ENCODE data around the gene PRR27.

Gene PRR27

GRCh38 chr4:70196857-70197256, 42.8 kb downstream of the PRR27 start (continued):
- TF ChIP-seq TCF4 (CRISPR knock-in tag; IDR thresholded peaks at IDR 0.05; ENCODE audit: borderline replicate concordance): no peak
- TF ChIP-seq POU6F1 (CRISPR knock-in tag; IDR thresholded peaks at IDR 0.05; ENCODE audit: borderline replicate concordance, low read depth): no peak
- TF ChIP-seq TOX (CRISPR knock-in tag; IDR thresholded peaks at IDR 0.05; ENCODE audit: borderline replicate concordance): no peak
- no peak for TF ChIP-seq PPARA (CRISPR knock-in tag; IDR thresholded peaks at IDR 0.05; ENCODE audit: borderline replicate concordance)
- TF ChIP-seq BACH2 (CRISPR knock-in tag; IDR thresholded peaks at IDR 0.05; ENCODE audit: borderline replicate concordance): no peak

- TF ChIP-seq CREB5 (CRISPR knock-in tag; IDR thresholded peaks at IDR 0.05; ENCODE audit: low read depth) (no peak), PPARA (CRISPR knock-in tag; IDR thresholded peaks at IDR 0.05; ENCODE audit: borderline replicate concordance) (no peak), ZNF8 (CRISPR knock-in tag; IDR thresholded peaks at IDR 0.05) (no peak), POU6F1 (CRISPR knock-in tag; IDR thresholded peaks at IDR 0.05; ENCODE audit: borderline replicate concordance, low read depth) (no peak), GLIS3 (CRISPR knock-in tag; IDR thresholded peaks at IDR 0.05) (no peak), ZFP3 (CRISPR knock-in tag; IDR thresholded peaks at IDR 0.05) (no peak), TCF4 (CRISPR knock-in tag; IDR thresholded peaks at IDR 0.05; ENCODE audit: borderline replicate concordance) (no peak), PATZ1 (CRISPR knock-in tag; IDR thresholded peaks at IDR 0.05; ENCODE audit: borderline replicate concordance) (no peak), SNAI2 (CRISPR knock-in tag; IDR thresholded peaks at IDR 0.05) (no peak), CSDC2 (CRISPR knock-in tag; IDR thresholded peaks at IDR 0.05) (no peak), CSRNP3 (CRISPR knock-in tag; IDR thresholded peaks at IDR 0.05) (no peak), ZFP30 (CRISPR knock-in tag; IDR thresholded peaks at IDR 0.05) (no peak), ZNF70 (CRISPR knock-in tag; IDR thresholded peaks at IDR 0.05) (no peak), ARNTL (CRISPR knock-in tag; IDR thresholded peaks at IDR 0.05; ENCODE audit: borderline replicate concordance, low read depth) (no peak), TOX (CRISPR knock-in tag; IDR thresholded peaks at IDR 0.05; ENCODE audit: borderline replicate concordance) (no peak), TSHZ2 (CRISPR knock-in tag; IDR thresholded peaks at IDR 0.05) (no peak), ZC3H10 (CRISPR knock-in tag; IDR thresholded peaks at IDR 0.05) (no peak), ESRRG (CRISPR knock-in tag; IDR thresholded peaks at IDR 0.05) (no peak), ISL1 (CRISPR knock-in tag; IDR thresholded peaks at IDR 0.05) (no peak), BACH2 (CRISPR knock-in tag; IDR thresholded peaks at IDR 0.05; ENCODE audit: borderline replicate concordance) (no peak)
- no peak for ATAC-seq
Measured at GRCh38 chr4:70197842-70198241, 43.8 kb downstream of the PRR27 start.

Measured in SK-N-SH treated with all-trans-retinoic acid at 6 μM for 48 hours (cell line).